ENCODE results near the gene AKAP13. TPM values are rescaled to one million over a fixed set of nuclear protein-coding genes. Genes with fewer than 3 reads are reported as not detected.

Gene AKAP13
- total and polyA plus RNA-seq, 2 of the 8 experiments (the other 6 are each of a cell fraction or from before 2014, with no cell fraction given), result 14.0 to 46.2 TPM

GRCh38 chr15:85793641-85794597, 413.5 kb downstream of the AKAP13 start:
- peak overlapping the region; percentile 59 to 94 (median 90) for H3K4me3 ChIP-seq (ENCODE audit: extremely low read depth in 1 of 4, insufficient read depth in 2 of 4, low read depth in 3 of 4, low read length in 4 of 4)
- H4K91ac ChIP-seq (replicated peaks; ENCODE audit: insufficient read length, low read length), result no peak overlapping the region
- 2% methylated on average over 47 of the region's 56 CpGs; no CpG with 5 or more reads in 1 of the 2 experiments for WGBS, 2 experiments (ENCODE audit: extremely low coverage in 1 of 2, insufficient coverage in 1 of 2, insufficient read length in 1 of 2, insufficient replicate concordance in 2 of 2, low coverage in 1 of 2, low lambda C conversion rate in 2 of 2, missing lambda C conversion rate in 1 of 2)
- H3K9me3 ChIP-seq (ENCODE audit: insufficient read depth in 2 of 2, low read depth in 1 of 2, low read length in 1 of 2), result no peaks in the 10 kb centered on the region
- no peak overlapping the region for H2BK120ac ChIP-seq (replicated peaks; ENCODE audit: low read depth, low read length)
- H2BK15ac ChIP-seq (ENCODE audit: low read length), result no peak overlapping the region
- no peak overlapping the region for H4K5ac ChIP-seq (ENCODE audit: insufficient read length, low read depth, low read length)
- peaks cover 0 to 4% (median 1%) of the 10 kb centered on the region in 4 experiments; a peak in 3 of 7 replicates for H3K27me3 ChIP-seq (replicated peaks in 1 of 4; ENCODE audit: control insufficient read depth in 3 of 4, extremely low read depth in 1 of 4, insufficient read depth in 3 of 4, low read length in 3 of 4)
- H3K23ac ChIP-seq (ENCODE audit: insufficient read length), result no peak overlapping the region
- TF ChIP-seq USF2 (IDR thresholded peaks at IDR 0.05; ENCODE audit: low read length) (no peak), ASH2L (IDR thresholded peaks at IDR 0.05; ENCODE audit: low read length) (peak; percentile 62), KDM4A (IDR thresholded peaks at IDR 0.05; ENCODE audit: low read depth, low read length, severe bottlenecking) (peak; percentile 74), EGR1 (IDR thresholded peaks at IDR 0.05; ENCODE audit: borderline replicate concordance, low read depth, low read length) (peak; percentile 38; the same call in 1 of the 2 replicates)
- H3K36me3 ChIP-seq (ENCODE audit: control insufficient read depth in 2 of 4, insufficient read depth in 4 of 4, low read length in 3 of 4), result no peaks in the 10 kb centered on the region
- peaks cover 22 to 49% of the 10 kb centered on the region in 2 experiments for H3K79me2 ChIP-seq (ENCODE audit: control insufficient read depth in 1 of 2, insufficient read depth in 2 of 2, low read length in 2 of 2)
- H3K18ac ChIP-seq (ENCODE audit: extremely low read depth, low read length), result no peak overlapping the region; the same call in 1 of the 2 replicates
- peak overlapping the region; percentile 91 to 98 for H3K4me2 ChIP-seq (ENCODE audit: insufficient read depth in 1 of 2, low read depth in 2 of 2, low read length in 2 of 2)
- FAIRE-seq, result no peak
- no peak overlapping the region; the same call in 1 of the 2 replicates for H2AK5ac ChIP-seq (ENCODE audit: low read depth, low read length)
- H3K4ac ChIP-seq (replicated peaks; ENCODE audit: insufficient read length, low read depth, low read length), result no peak overlapping the region
- H3K27ac ChIP-seq (ENCODE audit: low read depth, low read length), result peak overlapping the region; percentile 71; the same call in 1 of the 2 replicates
- H2BK5ac ChIP-seq (ENCODE audit: low read depth, low read length), result no peak overlapping the region
- no peak overlapping the region for H3K14ac ChIP-seq (ENCODE audit: insufficient read length)
- H4K8ac ChIP-seq (ENCODE audit: extremely low read depth, insufficient read depth, low read length), result peak overlapping the region; percentile 22; the same call in 1 of the 2 replicates
- ChIA-PET CTCF (ENCODE audit: partially characterized antibody) (interaction anchor here (0.7 to 2.1 kb wide), 7 partner anchors 25 to 64 kb away, joined by 3 to 10 read pairs (median 4); no protein-coding TSS in a partner anchor), POLR2A (ENCODE audit: partially characterized antibody) (interaction anchor here (1.0 to 2.1 kb wide), 6 partner anchors 12 to 51 kb away, joined by 3 to 9 read pairs (median 4); no protein-coding TSS in a partner anchor)
- DNase-seq (ENCODE audit: low read depth in 1 of 2, low spot score in 2 of 2), result no peak
- H3K23me2 ChIP-seq (ENCODE audit: low read depth, low read length), result peaks cover 10% of the 10 kb centered on the region; the same call in 1 of the 2 replicates
- H2AFZ ChIP-seq (ENCODE audit: low read length), result no peak overlapping the region
- H3K9ac ChIP-seq (replicated peaks in 1 of 4; ENCODE audit: extremely low read depth in 1 of 4, low read depth in 3 of 4, low read length in 3 of 4), result peak overlapping the region; percentile 35 to 85 (median 72); a peak in 6 of 7 replicates
- no peak overlapping the region for H2BK12ac ChIP-seq (ENCODE audit: low read depth, low read length)
- H3K56ac ChIP-seq (replicated peaks; ENCODE audit: insufficient read length, low read depth, low read length), result no peak overlapping the region
- H3K4me1 ChIP-seq (replicated peaks in 1 of 4; ENCODE audit: control insufficient read depth in 3 of 4, insufficient read depth in 4 of 4, low read length in 3 of 4), result peaks cover 9 to 22% (median 14%) of the 10 kb centered on the region in 4 experiments
- peaks cover 11 to 20% of the 10 kb centered on the region in 2 experiments for H4K20me1 ChIP-seq (replicated peaks in 1 of 2; ENCODE audit: control insufficient read depth in 1 of 2, insufficient read depth in 2 of 2, low read length in 2 of 2)
- peaks cover 20% of the 10 kb centered on the region for H3K79me1 ChIP-seq (ENCODE audit: low read depth, low read length)
- no peak overlapping the region for H2BK20ac ChIP-seq (ENCODE audit: low read length)

Measured in H1 (cell line).